ENCODE data around the gene ZNF618.

Gene ZNF618

GRCh38 chr9:113953531-113953930 is 77.4 kb downstream of the ZNF618 start:
- no peak overlapping the region for H3K4me3 ChIP-seq (ENCODE audit: low read depth, low read length)

- H3K4me3 ChIP-seq (ENCODE audit: low read depth, low read length), result no peak overlapping the region
Observed at GRCh38 chr9:113954591-113954990, 78.5 kb downstream of the ZNF618 start.

GRCh38 chr9:113955076-113955752 is 79.1 kb downstream of the ZNF618 start:
- H3K4me3 ChIP-seq (ENCODE audit: low read depth, low read length), result no peak overlapping the region

- H3K4me3 ChIP-seq (ENCODE audit: low read depth, low read length), result no peak overlapping the region
Observed at GRCh38 chr9:113956901-113957300, 80.8 kb downstream of the ZNF618 start.

GRCh38 chr9:113957351-113957750 is 81.2 kb downstream of the ZNF618 start:
- H3K4me3 ChIP-seq (ENCODE audit: low read depth, low read length), result no peak overlapping the region

GRCh38 chr9:113957821-113958341 is 81.8 kb downstream of the ZNF618 start:
- H3K4me3 ChIP-seq (ENCODE audit: low read depth, low read length), result no peak overlapping the region

DNA sequence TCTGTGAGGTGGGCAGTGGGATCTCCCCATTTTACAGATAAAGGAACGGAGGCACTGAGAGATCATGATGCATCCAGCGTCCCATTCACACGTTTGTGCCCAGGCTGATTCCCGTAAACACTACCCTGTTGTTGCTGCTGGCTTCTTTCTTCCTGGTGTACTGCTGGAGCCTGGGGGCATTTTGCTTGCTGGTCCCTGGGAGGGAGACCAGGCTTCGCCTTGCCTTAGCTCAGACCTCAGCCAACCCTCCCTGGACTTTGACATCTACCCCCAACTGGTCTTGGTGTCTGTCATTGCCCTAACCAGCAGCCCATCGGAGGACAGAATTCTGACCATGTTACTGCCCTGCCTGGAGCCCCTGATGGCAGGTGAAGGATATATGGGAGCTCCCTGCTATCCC is 82.4 kb downstream of the ZNF618 start:
- H3K4me3 ChIP-seq (ENCODE audit: low read depth, low read length), result no peak overlapping the region

DNA sequence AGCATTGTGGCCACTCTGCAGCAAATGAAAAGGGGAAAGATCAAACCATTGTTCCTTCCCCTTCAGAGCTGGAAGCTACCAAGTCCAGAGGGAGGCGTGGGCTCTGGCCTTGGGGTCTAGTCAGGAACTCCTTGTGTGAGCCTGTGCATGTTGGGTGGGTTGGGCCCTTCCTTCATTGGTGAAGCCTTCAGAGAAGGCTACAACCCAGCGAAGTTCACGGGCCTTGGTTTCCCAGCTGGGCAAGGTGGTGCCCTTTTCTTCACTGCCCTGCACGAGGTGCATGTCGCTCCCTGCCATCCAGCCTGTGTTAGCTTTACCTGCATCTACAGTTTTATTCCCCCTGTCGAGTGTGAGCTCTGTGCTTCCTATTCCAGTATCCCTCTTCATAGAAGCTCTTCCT is 84.7 kb downstream of the ZNF618 start:
- H3K4me3 ChIP-seq (ENCODE audit: low read depth, low read length), result no peak overlapping the region

- H3K4me3 ChIP-seq (ENCODE audit: low read depth, low read length), result no peak overlapping the region
Observed at GRCh38 chr9:113962396-113962795, 86.3 kb downstream of the ZNF618 start.

DNA sequence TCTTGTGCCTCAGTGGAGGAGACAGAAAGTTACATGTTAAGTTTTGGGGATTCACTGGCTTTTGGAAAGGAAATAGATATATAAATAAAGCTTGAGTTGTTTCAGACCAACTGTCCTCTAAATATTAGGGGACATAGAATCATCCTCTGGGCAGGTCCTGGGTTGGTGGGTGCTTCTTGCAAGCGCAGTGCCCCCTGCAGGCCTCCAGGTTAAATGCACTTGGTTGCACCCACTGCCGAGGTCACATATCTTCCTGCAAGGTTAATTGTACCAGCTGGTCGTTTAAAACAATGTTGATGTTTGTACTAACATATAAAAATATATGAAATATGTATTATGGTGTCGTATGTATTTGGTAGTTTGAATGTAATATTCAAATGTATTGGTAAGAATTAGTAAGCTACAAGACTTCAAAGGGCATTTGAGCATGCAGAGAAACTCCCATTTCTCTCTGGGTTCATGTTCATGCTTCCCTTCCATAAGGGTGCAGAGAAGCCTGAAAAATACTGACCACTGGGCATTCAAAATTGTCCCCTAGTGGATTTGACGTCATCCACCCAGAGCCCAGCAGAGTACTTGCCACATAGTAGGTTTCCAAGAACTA is 87.0 kb downstream of the ZNF618 start:
- H3K4me3 ChIP-seq (ENCODE audit: low read depth, low read length), result no peak overlapping the region

DNA sequence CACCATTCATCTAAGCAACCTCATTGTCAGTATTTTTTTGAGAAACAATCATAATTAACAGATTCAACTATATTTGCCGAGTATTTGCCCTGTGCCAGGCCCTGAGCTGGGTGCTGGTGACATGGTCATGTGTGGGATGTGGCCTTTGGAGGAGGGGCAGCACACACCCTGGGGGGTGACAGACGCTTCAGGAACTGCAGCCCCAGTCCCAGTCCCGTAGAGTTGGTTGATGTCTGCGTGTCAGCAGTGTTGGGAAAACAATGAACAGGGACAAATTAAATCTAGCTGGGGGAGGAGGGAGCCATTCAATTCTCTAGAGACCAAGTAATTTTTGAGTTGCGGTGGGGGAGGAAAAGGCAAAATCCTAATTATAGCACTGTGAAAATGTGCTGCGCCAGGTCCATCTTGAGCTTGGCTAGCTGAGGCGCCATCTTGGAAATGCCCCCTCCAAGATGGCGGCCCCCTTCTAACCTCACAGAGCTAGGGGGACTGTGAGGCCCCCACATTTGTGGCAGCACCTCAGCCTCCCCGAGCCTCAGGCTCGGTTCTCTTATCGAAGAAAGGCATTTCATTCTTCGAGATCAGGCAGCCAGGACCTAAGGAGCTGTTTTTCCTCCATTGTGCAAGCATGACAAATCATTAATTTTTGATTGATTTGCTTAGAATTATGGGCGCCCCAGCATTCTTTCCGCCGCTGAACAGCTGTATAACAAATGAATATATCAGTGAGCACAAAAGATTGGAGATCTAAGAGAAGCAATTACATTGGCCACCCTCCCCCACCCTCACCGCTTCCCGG is 87.8 kb downstream of the ZNF618 start:
- H3K4me3 ChIP-seq (ENCODE audit: low read depth, low read length), result no peak overlapping the region

DNA sequence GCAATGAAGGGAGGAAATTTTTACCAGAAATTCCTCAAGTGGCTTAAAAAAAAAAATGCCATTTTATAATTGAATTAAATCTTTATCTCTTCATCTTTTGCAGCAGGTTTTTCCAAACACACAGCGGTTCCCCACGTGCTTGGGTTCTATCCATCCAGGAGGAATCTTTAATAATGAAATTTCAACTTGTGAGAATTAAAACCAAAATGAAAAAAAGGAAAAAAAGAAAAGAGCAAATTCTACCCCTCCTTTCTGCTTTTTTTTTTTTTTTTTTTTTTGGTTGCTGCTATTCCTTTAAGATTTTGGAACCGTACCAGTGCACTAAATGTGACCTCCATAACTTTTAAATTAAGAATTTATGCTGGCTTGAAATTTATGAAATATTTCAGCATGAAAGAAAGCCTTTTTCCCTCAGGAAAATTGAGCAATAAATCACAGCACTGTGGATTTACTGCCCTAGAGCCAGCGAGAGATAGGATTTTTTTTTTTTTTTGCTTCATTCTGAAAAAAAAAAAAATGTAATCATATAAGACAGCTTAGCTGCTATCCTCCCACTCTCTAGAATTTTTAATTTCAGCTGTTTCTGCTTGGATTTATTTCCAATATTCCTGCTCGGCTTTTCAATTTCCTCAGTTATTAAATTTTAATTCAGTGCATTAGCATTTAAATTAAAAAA is 88.5 kb downstream of the ZNF618 start:
- no peak overlapping the region for H3K4me3 ChIP-seq (ENCODE audit: low read depth, low read length)

- no peak overlapping the region for H3K4me3 ChIP-seq (ENCODE audit: low read depth, low read length)
Observed at GRCh38 chr9:113966394-113966793, 90.3 kb downstream of the ZNF618 start.

DNA sequence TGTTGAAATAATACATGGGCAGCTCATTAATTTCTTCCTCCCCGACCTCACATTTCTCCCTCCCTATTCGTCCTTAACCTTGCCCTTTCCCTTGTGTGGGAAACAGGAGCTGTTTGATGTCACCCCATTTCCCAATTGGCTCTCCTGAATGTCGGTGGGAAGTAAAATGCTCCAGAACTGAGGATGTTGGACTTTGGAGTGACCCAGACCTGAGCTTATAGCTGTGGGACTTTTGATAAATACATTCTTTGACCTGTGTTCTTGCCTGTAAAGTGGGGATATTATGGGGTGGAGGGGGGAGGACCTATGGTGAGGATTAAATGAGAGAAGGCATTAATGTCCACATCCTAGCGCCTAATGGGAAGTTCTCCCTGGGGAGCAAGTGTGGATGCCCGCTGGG is 91.3 kb downstream of the ZNF618 start:
- H3K4me3 ChIP-seq (ENCODE audit: low read depth, low read length), result no peak overlapping the region

DNA sequence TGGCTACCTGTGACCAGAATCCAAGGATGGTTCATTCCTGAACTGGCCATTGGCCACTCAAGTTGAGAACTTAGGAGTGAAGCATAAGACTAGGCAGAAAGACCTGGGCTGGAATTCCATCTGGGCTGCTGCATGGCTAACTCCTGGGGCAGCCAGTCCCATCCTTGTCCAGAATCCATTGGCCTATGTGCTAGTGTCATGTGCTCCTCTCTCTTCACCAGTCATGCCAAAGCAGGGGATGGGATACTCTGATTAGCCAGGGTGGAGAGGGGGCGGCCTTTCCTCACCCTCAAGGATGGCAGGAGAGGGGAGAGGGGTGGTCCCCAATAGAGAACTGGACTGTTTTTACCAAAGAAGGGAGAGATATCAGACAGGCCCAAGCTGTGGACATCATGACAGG is 93.2 kb downstream of the ZNF618 start:
- no peak overlapping the region for H3K4me3 ChIP-seq (ENCODE audit: low read depth, low read length)

GRCh38 chr9:113973226-113973625 is 97.1 kb downstream of the ZNF618 start:
- no peak overlapping the region for H3K4me3 ChIP-seq (ENCODE audit: low read depth, low read length)

GRCh38 chr9:113973963-113974413 is 97.9 kb downstream of the ZNF618 start:
- H3K4me3 ChIP-seq (ENCODE audit: low read depth, low read length), result no peak overlapping the region

DNA sequence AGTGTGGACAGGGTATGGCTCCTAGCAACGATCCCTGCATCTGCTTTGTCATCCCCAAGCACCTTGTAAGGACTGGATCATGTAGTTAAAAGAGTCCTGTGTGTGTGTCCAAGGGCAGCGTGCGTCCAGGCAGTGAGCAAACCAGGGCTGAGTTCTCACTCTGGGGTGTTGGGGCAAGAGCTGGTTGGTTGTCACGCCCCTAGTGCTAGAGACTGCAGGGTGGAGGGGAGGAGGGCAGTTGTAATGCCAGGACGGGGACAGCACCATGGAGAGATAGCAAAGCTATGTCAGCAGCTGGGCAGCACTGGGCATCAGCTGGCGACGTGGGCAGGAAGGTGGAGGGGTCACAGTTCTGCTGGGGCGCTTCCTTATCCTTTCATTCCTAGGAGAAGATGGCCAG is 100.8 kb downstream of the ZNF618 start:
- no peak overlapping the region for H3K4me3 ChIP-seq (ENCODE audit: low read depth, low read length)

- no peak overlapping the region for H3K4me3 ChIP-seq (ENCODE audit: low read depth, low read length)
Observed at GRCh38 chr9:113978725-113979342, 102.7 kb downstream of the ZNF618 start.

GRCh38 chr9:113979343-113980127 is 103.4 kb downstream of the ZNF618 start:
- H3K4me3 ChIP-seq (ENCODE audit: low read depth, low read length), result no peak overlapping the region

Measured in iPS-11a (cell line).